ENCODE measurements around the gene KLHL24.
"Not testable (repeated sequence)": the region's sequence is repeated elsewhere in the genome, so short reads cannot be mapped to it uniquely, and the experiment has no call there.

Gene KLHL24

DNA sequence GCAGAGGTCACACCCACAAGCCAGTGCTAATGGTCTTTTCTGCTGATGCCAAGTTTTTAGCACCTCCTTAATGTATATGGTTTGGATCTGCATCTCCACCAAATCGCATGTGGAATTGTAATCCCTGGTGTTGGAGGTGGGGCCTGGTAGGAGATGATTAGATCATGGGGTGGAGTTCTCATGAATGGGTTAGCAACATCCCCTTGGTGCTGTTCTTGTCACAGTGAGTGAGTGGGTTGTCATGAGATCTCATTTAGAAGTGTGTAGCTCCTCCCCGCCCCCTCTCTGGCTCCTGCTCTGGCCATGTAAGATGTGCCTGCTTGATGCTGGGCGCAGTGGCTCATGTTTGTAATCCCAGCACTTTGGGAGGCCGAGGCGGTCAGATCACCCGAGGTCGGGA, 42.6 kb upstream of the KLHL24 start:
- ChIA-PET POLR2A (no interaction called here), CTCF (no interaction called here)
- H3K4me3 ChIP-seq (ENCODE audit: low read depth, low read length): no peak overlapping the region
- no peak for DNase-seq (ENCODE audit: low read depth, low spot score)
- TF ChIP-seq, protein P1, sequence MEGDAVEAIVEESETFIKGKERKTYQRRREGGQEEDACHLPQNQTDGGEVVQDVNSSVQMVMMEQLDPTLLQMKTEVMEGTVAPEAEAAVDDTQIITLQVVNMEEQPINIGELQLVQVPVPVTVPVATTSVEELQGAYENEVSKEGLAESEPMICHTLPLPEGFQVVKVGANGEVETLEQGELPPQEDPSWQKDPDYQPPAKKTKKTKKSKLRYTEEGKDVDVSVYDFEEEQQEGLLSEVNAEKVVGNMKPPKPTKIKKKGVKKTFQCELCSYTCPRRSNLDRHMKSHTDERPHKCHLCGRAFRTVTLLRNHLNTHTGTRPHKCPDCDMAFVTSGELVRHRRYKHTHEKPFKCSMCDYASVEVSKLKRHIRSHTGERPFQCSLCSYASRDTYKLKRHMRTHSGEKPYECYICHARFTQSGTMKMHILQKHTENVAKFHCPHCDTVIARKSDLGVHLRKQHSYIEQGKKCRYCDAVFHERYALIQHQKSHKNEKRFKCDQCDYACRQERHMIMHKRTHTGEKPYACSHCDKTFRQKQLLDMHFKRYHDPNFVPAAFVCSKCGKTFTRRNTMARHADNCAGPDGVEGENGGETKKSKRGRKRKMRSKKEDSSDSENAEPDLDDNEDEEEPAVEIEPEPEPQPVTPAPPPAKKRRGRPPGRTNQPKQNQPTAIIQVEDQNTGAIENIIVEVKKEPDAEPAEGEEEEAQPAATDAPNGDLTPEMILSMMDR (IDR thresholded peaks at IDR 0.05; ENCODE audit: insufficient read depth, low read length, missing control alignments): no peak

DNA sequence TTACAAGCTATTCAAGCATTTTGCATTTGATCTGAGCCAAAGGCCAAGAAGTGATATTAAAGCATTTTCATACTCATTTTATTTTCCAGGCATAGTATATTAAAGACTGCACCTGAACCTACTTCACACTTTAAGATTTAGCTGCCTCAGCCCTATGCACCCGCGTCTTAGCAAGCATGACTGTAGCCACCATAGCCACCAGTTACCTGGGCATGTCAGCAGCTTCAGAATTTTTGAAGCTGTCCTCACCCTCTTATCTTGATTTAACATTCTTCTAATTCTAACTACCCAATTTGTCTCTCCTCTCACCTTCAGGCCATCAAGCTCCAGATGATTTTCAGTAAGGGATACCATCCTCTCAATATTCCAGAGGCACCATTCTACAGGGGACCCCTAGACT, 40.8 kb upstream of the KLHL24 start:
- POLR2A ChIA-PET: no interaction called here
- CTCF ChIA-PET: interaction anchor here (0.9 to 1.5 kb wide), 2 partner anchors 13 to 92 kb away, joined by 3 read pairs; no protein-coding TSS in a partner anchor
- no peak overlapping the region for H3K4me3 ChIP-seq (ENCODE audit: low read depth, low read length)
- TF ChIP-seq, protein P1 (IDR thresholded peaks at IDR 0.05; ENCODE audit: insufficient read depth, low read length, missing control alignments): no peak
- no peak for DNase-seq (ENCODE audit: low read depth, low spot score)

DNA sequence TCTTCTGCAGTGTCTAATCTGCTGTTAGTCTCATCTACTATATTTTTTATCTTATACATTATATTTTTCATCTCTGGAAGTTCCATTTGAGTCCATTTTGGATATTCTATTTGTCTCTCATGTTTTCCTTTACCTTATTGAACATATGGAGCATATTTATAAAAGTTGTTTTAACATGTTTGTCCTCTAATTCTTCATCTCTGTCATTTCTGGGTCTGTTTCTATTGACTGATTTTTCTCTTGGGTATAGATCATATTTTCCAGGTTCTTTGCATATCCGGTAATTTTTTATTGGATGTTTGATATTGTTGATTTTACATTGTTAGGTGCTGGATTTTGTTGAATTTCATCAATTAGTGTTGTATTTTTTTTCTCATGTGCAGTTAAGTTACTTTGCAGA, 37.5 kb upstream of the KLHL24 start:
- H3K4me3 ChIP-seq (ENCODE audit: low read depth, low read length): no peak overlapping the region
- ChIA-PET CTCF (no interaction called here), POLR2A (no interaction called here)
- TF ChIP-seq, protein P1 (IDR thresholded peaks at IDR 0.05; ENCODE audit: insufficient read depth, low read length, missing control alignments): no peak
- no peak for DNase-seq (ENCODE audit: low read depth, low spot score)

DNA sequence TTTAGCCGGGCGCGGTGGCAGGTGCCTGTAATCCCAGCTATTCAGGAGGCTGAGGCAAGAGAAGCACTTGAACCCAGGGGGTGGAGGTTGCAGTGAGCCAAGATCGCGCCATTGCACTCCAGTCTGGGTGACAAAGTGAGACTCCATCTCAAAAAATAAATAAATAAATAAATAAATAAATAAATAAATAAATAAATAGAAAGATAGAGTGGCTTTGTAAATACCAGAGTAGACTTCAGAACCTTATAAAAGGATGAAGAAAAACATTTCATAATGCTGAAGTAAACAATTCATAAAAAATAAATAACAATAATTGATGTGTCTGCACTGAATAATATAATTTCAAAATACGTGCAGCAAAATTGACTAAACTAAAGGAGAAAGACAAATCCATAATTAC, 24.1 kb upstream of the KLHL24 start:
- H3K4me3 ChIP-seq (ENCODE audit: low read depth, low read length); CTCF ChIA-PET; DNase-seq (ENCODE audit: low read depth, low spot score); POLR2A ChIA-PET: not testable (repeated sequence)

DNA sequence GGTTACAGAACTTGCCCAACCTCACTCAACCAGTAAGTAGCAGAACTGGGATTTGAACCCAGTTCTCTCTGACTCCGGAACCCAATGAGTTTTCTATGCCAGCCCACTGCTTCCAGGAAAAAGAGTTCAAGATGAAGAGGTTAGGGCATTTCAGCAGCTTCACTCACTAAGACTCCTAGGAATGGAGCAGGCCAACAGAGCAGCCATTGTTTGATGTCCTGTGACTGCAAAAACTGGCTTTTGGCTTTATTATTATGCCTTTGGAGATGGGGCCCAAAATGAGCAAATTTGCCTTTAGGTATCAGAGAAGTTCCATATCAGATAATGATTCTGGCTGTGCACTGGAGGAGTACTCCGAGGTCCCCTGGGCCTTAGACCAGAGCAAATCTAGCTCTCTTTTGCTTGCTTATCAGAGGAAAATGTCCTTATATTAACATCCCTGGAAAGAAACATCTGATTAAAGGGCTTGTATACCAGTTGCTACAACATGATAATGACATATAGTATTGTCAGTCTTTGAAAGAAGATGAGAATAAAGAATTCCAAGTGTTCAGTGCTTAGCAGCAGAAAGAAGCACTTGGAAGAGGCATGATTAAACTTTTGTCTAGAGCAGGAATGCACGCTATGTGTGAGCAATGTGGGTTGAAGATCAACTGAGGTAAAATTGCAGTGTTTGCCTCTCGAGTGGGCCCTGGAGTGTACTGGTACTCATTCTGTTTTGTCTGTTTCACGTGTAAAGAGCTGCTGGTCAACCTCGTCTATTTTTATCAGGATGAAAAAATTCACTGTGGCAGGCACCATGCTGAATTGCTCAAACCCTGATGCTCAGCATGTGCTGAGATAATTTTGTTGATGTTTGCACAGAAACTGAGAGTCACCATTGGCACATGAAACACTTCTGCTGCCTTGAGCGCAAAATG, 21.8 kb upstream of the KLHL24 start:
- no peak overlapping the region for H3K4me3 ChIP-seq (ENCODE audit: low read depth, low read length)
- CTCF ChIA-PET: no interaction called here
- POLR2A ChIA-PET: no interaction called here
- no peak for DNase-seq (ENCODE audit: low read depth, low spot score)
- TF ChIP-seq, protein P1 (IDR thresholded peaks at IDR 0.05; ENCODE audit: insufficient read depth, low read length, missing control alignments): no peak

DNA sequence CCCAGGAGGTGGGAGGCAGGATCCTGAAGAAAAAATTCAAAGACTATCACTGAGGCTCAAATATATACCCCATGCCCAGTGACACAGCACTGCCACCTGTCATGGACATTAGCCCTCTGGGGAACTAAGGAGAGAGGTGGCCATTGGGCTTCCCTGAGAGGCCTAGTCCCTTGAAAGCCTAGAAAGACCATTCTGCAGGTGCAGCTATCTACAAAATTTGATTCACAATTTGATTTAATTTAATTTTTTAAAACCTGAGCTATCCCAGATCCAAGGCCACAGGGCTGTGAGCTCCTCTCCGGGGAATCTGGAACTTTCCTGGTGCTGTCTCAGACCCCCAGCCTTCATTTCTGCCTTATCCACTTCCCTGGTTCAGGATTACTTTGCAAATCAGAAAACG, 16.9 kb upstream of the KLHL24 start:
- H3K4me3 ChIP-seq (ENCODE audit: low read depth, low read length): no peak overlapping the region
- DNase-seq (ENCODE audit: low read depth, low spot score): no peak
- ChIA-PET POLR2A (no interaction called here), CTCF (interaction anchor here (1.4 kb wide), 1 partner anchor 14 kb away, joined by 3 read pairs; no protein-coding TSS in a partner anchor)
- TF ChIP-seq, protein P1 (IDR thresholded peaks at IDR 0.05; ENCODE audit: insufficient read depth, low read length, missing control alignments): no peak

DNA sequence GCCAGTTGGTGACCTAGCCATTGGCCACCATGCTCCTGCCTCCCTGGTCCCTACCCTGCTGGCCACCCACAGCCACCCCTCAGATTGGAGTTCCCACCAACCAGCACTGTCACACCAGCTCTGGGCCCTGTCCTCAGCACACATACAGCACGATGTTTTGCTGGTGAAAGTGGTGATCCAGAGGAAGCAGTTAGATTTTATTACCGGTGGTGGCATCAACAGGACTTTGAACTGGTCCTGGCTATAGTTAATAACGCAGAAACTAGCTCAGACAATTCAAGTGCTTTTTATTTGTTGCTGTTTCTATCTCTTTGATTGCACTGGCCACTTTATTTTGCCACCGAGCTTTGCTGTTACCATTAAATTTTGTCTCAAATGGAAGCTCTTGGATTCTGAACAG, 16.4 kb upstream of the KLHL24 start:
- ChIA-PET CTCF (interaction anchor here (1.4 kb wide), 1 partner anchor 14 kb away, joined by 3 read pairs; no protein-coding TSS in a partner anchor), POLR2A (no interaction called here)
- no peak for DNase-seq (ENCODE audit: low read depth, low spot score)
- TF ChIP-seq, protein P1 (IDR thresholded peaks at IDR 0.05; ENCODE audit: insufficient read depth, low read length, missing control alignments): no peak
- no peak overlapping the region for H3K4me3 ChIP-seq (ENCODE audit: low read depth, low read length)
